GM18508 (cell line): ENCODE results near the gene SPI1.

ENCODE experiments used
- ATAC-seq: cut with Tn5 transposase; IDR thresholded peaks from one replicate; pipeline ENCODE4 v1.9.1; 2021; ENCODE audit warnings: moderate number of reproducible peaks; ENCODE audit not compliant: insufficient read depth, unreplicated experiment

The SPI1 gene

GRCh38 chr11:47389577-47390421, 11.5 kb upstream of the SPI1 start:
- ATAC-seq, result no peak

- no peak for ATAC-seq
Observed at GRCh38 chr11:47388697-47389576, 10.6 kb upstream of the SPI1 start.

GRCh38 chr11:47387944-47388696, 9.8 kb upstream of the SPI1 start:
- ATAC-seq, result no peak

GRCh38 chr11:47384498-47384897, 6.2 kb upstream of the SPI1 start:
- ATAC-seq, result no peak

- ATAC-seq, result no peak
Observed at GRCh38 chr11:47383071-47383470, 4.7 kb upstream of the SPI1 start.

GRCh38 chr11:47380078-47380477, 1.7 kb upstream of the SPI1 start:
- no peak for ATAC-seq

GRCh38 chr11:47379317-47379716, 970 bp upstream of the SPI1 start:
- no peak for ATAC-seq

- no peak for ATAC-seq
Observed at GRCh38 chr11:47378836-47379170, 456 bp upstream of the SPI1 start.

- no peak for ATAC-seq
Observed at GRCh38 chr11:47377571-47378009, 757 bp downstream of the SPI1 start.

- ATAC-seq, result no peak
Observed at GRCh38 chr11:47376525-47377371, 1.6 kb downstream of the SPI1 start.

GRCh38 chr11:47376107-47376524, 2.2 kb downstream of the SPI1 start:
- ATAC-seq, result no peak

- no peak for ATAC-seq
Observed at GRCh38 chr11:47375546-47376085, 2.7 kb downstream of the SPI1 start.

GRCh38 chr11:47375020-47375419, 3.3 kb downstream of the SPI1 start:
- ATAC-seq, result no peak

GRCh38 chr11:47374720-47375019, 3.7 kb downstream of the SPI1 start:
- ATAC-seq, result no peak

- no peak for ATAC-seq
Observed at GRCh38 chr11:47373876-47374719, 4.2 kb downstream of the SPI1 start.

GRCh38 chr11:47372422-47372821, 5.9 kb downstream of the SPI1 start:
- ATAC-seq, result no peak

GRCh38 chr11:47369676-47370075, 8.7 kb downstream of the SPI1 start:
- ATAC-seq, result no peak

GRCh38 chr11:47366020-47366490, 12.3 kb downstream of the SPI1 start:
- no peak for ATAC-seq

- no peak for ATAC-seq
Observed at GRCh38 chr11:47361419-47361818, 16.9 kb downstream of the SPI1 start.
